Ishikawa (cell line): ENCODE results near the gene CTTNBP2.

Experiments
- CEBPB ChIP-seq: IDR thresholded peaks from 2 replicates; pipeline ENCODE4 v1.6.1; 2012
- CREB1 ChIP-seq: IDR thresholded peaks from 2 replicates; pipeline ENCODE4 v1.6.1; 2012; ENCODE audit warnings: low read depth
- EGR1 ChIP-seq: IDR thresholded peaks from 2 replicates; pipeline ENCODE4 v1.6.1; 2012
- EP300 ChIP-seq: IDR thresholded peaks from 2 replicates; pipeline ENCODE4 v1.6.1; 2012; ENCODE audit warnings: borderline replicate concordance
- FOXM1 ChIP-seq: IDR thresholded peaks from 2 replicates; pipeline ENCODE4 v1.6.1; 2012; ENCODE audit warnings: low read depth, borderline replicate concordance
- MAX ChIP-seq: IDR thresholded peaks from 2 replicates; pipeline ENCODE4 v1.6.1; 2012
- RAD21 ChIP-seq: IDR thresholded peaks from 2 replicates; pipeline ENCODE4 v1.6.1; 2012; ENCODE audit warnings: low read depth
- REST ChIP-seq: IDR thresholded peaks from 2 replicates; pipeline ENCODE4 v1.6.1; 2012; ENCODE audit warnings: low read depth, mild to moderate bottlenecking
- ZBTB7A ChIP-seq: IDR thresholded peaks from 2 replicates; pipeline ENCODE4 v1.6.1; 2012; ENCODE audit warnings: low read depth

- no peak for TF ChIP-seq EP300
- TF ChIP-seq FOXM1, result no peak
- no peak for TF ChIP-seq REST
- no peak for TF ChIP-seq RAD21
- no peak for TF ChIP-seq MAX
- TF ChIP-seq ZBTB7A, result no peak
- no peak for TF ChIP-seq CREB1
- no peak for TF ChIP-seq EGR1
- TF ChIP-seq CEBPB, result no peak
Observed at GRCh38 chr7:117809958-117810357, 63.3 kb downstream of the CTTNBP2 start.
